ENCODE measurements around the gene GFRA1.

- TF ChIP-seq POLR2A (IDR thresholded peaks at IDR 0.05; ENCODE audit: low read depth, low read length) = no peak
- TF ChIP-seq POLR2AphosphoS5 (IDR thresholded peaks at IDR 0.05; ENCODE audit: insufficient read depth, low read depth, low read length) = no peak
Observed at GRCh38 chr10:116141246-116141645, 131.8 kb downstream of the GFRA1 start.
